Measurements from ENCODE around the gene BABAM2.

BABAM2 gene

GRCh38 chr2:28134262-28134812 is 243.8 kb downstream of the BABAM2 start:
- no peak for DNase-seq

DNA sequence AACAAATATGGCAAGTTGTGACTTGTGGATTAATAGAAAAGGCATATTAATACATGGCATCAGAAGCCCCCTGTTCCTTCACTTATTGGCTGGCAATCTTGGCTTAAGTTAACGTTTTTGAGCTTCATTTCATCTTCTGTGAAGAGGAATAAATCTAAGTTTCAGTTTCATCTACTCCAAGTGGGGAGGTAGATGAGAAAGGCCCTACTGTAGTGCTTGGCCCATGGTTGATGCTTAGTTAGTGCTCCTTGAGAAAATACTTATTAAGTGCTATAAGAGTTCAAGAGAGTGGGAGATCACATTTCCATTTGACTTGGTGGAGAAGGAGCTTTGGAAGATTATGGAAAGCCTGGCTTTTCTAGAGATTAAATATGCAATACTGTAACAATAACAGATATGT is 244.3 kb downstream of the BABAM2 start:
- DNase-seq = no peak

GRCh38 chr2:28135324-28135723 is 244.8 kb downstream of the BABAM2 start:
- no peak for DNase-seq

DNA sequence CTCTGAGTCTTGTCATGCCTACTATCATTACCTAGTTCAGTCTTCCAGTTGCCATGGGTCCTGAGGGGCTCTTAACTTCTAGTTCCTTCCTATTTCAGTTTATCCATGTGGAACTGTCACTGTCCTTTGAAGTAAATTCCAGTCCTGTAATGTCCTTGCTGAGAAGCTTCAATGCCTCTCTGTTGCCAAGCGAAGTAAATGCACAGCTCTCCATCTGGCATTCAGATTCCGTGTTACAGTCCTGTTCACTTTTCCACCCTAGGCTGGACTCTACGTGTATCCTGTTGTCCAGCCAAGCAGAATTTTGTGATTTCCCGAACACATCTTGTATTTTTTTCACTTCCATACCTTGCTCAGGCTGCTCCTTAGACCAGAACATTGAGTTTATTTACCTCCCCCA is 245.3 kb downstream of the BABAM2 start:
- DNase-seq = no peak

DNA sequence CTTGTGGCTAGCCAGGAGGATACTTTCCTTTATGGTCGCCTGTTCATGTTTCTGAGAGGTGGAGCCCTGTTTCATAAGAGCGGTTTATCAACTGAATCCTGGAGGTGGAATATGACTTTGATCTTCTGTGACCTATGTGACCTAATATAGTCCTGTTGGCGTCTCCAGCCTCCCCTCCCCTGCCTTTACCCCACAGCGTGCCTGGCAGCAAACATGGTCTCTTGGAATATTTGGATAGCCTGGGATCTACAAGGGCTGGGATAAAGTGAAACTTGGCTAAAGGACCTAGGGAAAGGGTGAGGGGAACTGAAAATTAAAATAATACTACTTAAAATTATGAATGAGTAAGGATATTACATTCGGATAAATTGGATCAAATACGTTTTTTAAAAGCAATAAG is 246.0 kb downstream of the BABAM2 start:
- no peak for DNase-seq

DNA sequence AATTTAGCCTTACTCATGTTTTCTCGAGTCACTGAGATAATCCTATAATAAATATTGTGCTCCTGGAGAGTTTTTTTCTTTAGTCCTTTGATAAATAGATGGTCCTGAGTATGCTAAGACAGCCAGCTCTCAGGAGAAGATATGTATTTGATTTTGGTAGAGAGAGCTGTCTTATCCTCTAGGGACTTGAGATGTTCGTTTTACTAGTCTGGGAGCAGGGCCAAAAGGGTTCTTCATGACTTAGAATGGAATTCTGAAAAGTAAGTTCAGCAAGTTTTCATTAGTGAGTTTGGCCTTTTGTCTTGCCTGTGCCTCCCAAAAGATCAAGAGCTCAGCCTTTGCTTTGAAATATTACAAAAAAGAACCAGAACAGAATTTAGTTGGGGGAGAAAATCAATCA is 246.7 kb downstream of the BABAM2 start:
- peak; percentile 95 for DNase-seq

DNA sequence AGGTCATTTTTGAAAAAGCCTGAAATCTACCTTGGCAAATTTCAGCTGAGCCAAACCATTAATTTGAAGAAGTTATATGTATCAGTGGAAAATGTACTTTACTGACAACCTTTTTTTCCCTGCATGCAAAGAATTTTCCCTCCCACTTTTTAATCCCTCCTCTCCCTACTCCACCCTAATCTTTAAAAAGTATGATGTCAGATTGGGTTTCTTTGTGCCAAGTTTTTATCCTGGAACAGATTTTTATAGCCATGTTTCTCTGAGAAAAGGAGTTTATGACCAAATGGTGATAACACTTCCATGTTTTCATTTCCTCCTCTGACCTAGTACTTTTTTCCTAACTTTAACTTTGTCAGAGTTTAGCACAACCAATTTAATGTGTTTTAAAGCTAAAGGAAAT is 251.9 kb downstream of the BABAM2 start:
- DNase-seq = peak; percentile 37

DNA sequence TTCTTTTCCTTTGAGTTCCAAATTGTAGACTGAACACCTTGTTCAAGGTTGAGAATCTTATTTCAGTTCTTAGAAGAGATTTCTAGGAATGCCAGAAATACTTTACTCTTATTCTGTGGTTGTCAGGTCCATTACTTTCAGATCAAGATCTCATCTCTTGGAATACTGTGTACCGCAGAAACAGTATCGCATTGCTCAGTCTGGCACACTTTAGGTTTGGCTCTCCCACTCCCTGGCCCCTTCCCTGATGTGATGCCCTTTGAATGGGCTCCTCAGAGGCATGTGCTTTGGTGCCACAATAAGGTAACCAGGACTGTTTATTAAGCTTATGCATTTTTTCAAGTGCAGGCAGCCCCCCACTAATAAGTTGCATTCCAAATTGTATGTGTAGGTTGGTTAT is 257.5 kb downstream of the BABAM2 start:
- no peak for DNase-seq

DNA sequence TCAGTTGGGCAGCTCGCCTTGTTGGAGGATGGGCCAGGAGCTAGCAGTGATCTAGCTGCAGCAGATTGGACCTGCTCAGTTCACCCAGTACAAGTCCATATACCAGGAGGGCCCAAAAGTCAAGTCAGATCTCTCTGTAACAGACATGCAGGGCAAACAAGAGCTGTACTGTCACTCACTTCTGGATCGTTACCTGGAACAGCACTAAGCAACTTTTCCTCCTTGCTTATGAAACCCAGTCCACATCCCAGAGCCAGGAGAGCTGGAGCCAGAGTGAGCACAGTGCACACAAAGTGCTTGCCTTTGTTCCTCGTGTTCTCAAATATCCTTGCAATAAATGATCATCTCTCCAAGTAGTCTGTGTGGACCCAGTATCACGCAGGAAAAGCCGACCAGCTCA is 258.0 kb downstream of the BABAM2 start:
- no peak for DNase-seq

GRCh38 chr2:28150236-28150915 is 259.8 kb downstream of the BABAM2 start:
- DNase-seq = no peak

DNA sequence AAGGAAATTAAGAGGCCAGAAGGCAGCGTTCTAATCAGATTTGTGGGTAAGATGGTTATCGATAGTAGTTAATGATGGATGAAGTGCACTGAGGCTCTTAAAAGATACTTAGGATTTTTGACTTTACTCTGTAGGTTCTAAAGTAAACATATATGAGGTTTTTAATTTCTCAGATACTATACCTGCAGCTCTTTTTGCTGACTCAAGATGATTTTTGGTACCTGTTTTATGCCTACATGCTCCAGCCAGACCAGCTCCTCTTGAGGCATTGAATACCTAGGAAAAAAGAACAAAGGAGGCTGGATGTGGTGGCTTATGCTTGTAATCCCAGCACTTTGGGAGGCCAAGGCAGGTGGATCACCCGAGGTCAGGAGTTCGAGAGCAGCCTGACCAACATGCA is 260.5 kb downstream of the BABAM2 start:
- no peak for DNase-seq

DNA sequence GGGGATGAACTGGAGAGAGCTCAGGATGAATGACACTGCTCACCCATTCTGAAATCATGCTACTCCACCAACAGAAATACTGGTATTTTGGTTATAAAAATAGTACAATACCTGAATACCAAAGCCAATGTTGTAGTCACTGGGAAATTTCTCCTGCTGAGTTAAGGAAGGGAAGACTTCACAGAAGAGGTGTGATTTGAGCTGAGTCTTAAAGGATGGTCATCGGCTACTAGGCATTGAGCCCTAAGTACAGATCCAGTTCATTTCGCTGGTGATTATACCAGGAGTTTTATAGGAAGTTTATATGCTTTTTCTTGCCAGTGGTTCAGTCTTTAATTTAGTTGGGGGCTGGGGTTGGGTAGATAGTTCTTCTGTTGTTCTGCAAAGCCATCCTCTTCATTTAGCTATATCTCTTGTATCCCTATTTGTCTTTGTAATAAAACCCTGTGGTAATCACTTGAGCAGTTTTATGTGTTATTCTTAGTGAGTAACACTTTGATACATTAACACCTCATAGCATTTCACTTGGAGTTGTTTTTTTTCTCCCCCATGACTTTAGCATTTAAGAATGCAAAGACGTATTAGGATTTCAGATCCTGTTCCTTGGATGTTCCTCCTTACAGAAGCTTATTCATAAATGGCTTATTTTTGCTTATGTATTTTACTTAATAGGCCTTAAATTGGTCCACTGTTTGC is 262.2 kb downstream of the BABAM2 start:
- DNase-seq = peak; percentile 81

- no peak for DNase-seq
These were observed 263.3 kb downstream of the BABAM2 start for GRCh38 chr2:28153851-28154250.

DNA sequence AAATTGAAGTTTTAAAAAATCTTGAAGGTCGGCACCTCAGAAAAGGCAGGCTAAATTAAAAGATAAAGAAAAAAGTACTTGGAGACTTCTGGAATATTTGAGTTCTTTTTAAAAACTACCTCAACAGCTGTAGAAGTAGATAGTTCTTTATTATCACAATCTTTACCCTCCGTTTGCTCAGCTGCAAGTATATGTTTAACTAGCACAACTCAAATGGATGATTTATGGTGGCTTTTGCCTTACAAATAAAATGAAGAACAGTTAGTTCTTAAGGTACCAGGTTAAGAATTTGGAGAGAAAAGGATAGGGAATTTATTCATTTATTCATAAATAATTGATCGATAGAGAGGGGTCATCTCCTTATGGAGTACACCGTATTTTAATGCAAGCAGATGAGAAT is 264.6 kb downstream of the BABAM2 start:
- no peak for DNase-seq

GRCh38 chr2:28155627-28156026 is 265.1 kb downstream of the BABAM2 start:
- no peak for DNase-seq

- DNase-seq = no peak
These were observed 268.3 kb downstream of the BABAM2 start for GRCh38 chr2:28158791-28159190.

- peak; percentile 90 for DNase-seq
These were observed 270.5 kb downstream of the BABAM2 start for GRCh38 chr2:28160986-28161425.

DNA sequence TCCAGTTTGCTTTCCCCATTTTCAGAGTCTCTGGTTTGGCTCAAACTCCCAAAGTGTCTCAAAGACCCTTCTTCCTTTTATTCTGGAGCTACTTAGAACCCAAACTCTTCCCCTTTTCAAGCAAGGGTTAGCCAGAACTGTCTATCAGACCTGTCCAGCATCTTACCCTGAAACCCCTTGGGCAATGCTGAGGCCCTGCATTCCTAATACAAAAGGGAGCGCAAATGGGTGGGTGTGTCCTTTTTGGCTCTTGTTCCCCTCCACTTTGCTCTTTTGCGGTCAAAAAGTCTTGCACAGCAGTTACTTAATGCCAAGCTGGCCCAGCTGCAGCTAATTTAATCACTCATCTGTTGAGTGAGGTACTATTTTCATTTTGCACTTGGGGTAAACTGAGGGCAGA is 270.9 kb downstream of the BABAM2 start:
- peak; percentile 46 for DNase-seq

DNA sequence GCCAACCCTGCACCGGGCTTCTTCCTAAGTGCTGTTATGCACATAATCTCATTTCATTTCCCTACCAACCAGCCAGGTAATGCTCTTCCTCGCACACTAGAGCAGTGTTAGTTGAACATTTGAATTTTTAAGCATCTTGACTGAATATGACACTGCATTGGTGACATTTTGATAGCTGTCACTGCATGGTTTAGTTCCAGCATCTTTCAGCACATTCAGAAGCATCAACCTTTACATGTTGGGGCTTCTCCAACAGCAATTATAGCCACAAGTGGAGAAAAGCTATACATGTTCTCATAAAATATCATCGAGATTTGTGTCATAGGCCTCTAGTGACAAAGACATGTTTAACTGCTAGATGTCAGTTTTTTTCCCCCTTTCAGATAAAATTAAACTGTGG is 272.0 kb downstream of the BABAM2 start:
- DNase-seq = no peak

GRCh38 chr2:28163028-28163427 is 272.5 kb downstream of the BABAM2 start:
- no peak for DNase-seq

- no peak for DNase-seq
These were observed 273.2 kb downstream of the BABAM2 start for GRCh38 chr2:28163627-28164279.

DNA sequence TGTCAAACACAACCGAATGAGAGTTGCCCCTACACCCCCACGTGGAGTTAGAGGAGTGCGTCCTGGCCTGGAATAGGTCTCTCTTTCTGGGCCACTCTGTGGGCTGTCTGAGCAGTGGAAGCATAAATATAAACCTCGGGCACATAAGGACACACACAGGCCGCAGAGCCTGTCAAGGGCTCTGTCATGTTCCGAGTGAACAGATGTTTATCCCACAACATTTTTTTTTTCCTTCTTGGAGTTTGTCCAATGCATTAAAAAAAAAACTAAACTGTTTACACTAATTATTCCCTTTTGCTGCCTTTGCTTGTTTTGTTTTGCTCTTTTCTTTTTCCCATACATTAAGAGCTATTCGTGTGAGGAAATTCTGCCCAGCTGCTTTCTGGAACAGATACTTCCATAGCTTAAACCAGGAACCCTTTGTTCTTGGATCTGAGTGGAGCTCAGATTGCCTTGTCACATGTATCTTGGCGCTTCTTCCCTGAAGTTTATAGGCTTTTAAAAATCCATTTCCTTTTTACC is 273.8 kb downstream of the BABAM2 start:
- DNase-seq = peak; percentile 22

GRCh38 chr2:28165087-28165635 is 274.6 kb downstream of the BABAM2 start:
- no peak for DNase-seq
